ENCODE measurements around the gene SALL3. TPM values are rescaled to one million over a fixed set of nuclear protein-coding genes. Genes with fewer than 3 reads are reported as not detected.
"Not testable (repeated sequence)": the region's sequence is repeated elsewhere in the genome, so short reads cannot be mapped to it uniquely, and the experiment has no call there.

The SALL3 gene
- total RNA-seq, 1 experiment from 2014 or later, result not detected

DNA sequence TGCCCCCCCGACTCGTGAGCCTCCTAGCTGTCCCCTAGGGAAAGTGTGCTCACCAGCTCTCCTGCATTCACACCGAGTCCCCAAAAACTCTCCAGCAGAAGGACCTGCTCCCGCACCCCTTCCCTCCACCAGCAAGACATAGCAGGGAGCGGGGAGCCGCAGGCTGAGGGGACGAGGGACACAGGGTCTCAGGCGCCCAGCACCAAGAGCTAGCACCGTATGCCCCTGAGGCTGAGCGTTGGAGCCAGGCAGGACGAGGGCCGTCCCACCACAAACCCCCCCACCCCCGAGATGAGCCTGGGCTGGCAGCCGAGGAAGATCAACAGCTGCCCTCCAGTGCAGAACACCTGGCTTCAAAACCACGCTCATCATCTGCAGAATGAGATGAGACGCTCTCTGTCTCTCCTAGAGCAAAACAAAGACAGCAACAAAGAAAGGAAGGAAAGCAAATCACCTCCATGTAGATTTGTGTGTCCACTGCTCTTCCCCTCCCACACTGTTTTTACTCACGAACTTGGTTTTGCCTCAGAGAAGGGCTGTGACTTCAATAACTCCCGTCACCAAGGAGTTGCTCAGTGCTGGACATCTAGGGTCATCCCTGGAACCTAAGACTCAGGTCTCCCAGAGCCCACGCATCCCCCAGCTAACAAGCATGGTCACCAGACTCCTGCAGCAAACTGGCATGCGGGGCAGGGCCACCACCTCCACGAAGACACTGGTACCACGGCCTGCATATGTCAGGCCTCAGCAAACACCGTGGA, 39.7 kb upstream of the SALL3 start:
- H4K20me1 ChIP-seq (ENCODE audit: insufficient read depth, low read depth, low read length), result no peaks in the 10 kb centered on the region
- H3K27me3 ChIP-seq (ENCODE audit: low read length), result no peaks in the 10 kb centered on the region; the same call in 1 of the 2 replicates
- no peak overlapping the region for H3K9ac ChIP-seq (ENCODE audit: low read length)

DNA sequence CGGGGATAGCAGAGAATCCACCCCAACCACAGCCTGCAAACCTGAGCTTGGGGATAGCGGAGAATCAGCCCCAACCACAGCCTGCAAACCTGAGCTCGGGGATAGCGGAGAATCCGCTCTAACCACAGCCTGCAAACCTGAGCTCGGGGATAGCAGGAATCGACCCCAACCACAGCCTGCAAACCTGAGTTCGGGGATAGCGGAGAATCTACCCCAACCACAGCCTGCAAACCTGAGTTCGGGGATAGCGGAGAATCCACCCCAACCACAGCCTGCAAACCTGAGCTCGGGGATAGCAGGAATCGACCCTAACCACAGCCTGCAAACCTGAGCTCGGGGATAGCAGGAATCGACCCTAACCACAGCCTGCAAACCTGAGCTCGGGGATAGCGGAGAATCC, 37.4 kb upstream of the SALL3 start:
- H2AFZ ChIP-seq (ENCODE audit: low read length); H4K20me1 ChIP-seq (ENCODE audit: insufficient read depth, low read depth, low read length); H3K9ac ChIP-seq (ENCODE audit: low read length); H3K36me3 ChIP-seq (ENCODE audit: insufficient read depth, low read length); H3K9me2 ChIP-seq (replicated peaks; ENCODE audit: insufficient read depth, low read length); H3K27ac ChIP-seq (ENCODE audit: low read length); H3K27me3 ChIP-seq (ENCODE audit: low read length); H3K4me1 ChIP-seq (ENCODE audit: low read length); H3K4me2 ChIP-seq (ENCODE audit: low read depth, low read length, poor library complexity, severe bottlenecking); H3K4me3 ChIP-seq (ENCODE audit: low read length); DNase-seq; H3K9me3 ChIP-seq (ENCODE audit: low read length); H3K79me2 ChIP-seq (ENCODE audit: low read length): not testable (repeated sequence)

More for the DNA sequence above, 39.7 kb upstream of the SALL3 start:
- Histone ChIP-seq H3K4me2 (ENCODE audit: low read depth, low read length, poor library complexity, severe bottlenecking) (no peak overlapping the region), H3K36me3 (ENCODE audit: insufficient read depth, low read length) (no peaks in the 10 kb centered on the region), H3K79me2 (ENCODE audit: low read length) (no peaks in the 10 kb centered on the region), H3K27ac (ENCODE audit: low read length) (no peak overlapping the region), H3K9me3 (ENCODE audit: low read length) (no peaks in the 10 kb centered on the region), H2AFZ (ENCODE audit: low read length) (no peak overlapping the region), H3K4me3 (ENCODE audit: low read length) (no peak overlapping the region), H3K9me2 (replicated peaks; ENCODE audit: insufficient read depth, low read length) (no peaks in the 10 kb centered on the region), H3K4me1 (ENCODE audit: low read length) (no peaks in the 10 kb centered on the region)
- no peak for DNase-seq

DNA sequence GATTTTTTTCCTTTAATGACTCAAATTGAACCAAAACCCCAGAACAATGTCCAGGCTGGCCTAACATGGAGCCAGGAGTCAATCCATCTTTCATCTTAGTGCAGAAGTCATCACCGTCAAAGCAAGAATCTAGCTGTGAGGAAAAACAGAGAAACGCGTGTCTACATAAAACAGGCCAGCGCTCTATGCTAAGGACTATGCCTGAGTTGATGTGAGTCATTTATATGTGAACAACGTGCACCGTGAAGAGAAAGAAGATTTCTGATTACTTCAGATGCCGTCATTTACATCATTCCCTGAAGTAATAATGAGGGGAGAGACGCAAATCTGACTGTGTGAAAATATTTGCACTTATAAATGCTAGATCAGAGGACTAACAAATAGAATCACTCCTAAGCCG, 34.0 kb upstream of the SALL3 start:
- Histone ChIP-seq H3K27me3 (ENCODE audit: low read length) (no peaks in the 10 kb centered on the region), H3K9ac (ENCODE audit: low read length) (no peak overlapping the region), H3K4me2 (ENCODE audit: low read depth, low read length, poor library complexity, severe bottlenecking) (no peak overlapping the region), H3K4me3 (ENCODE audit: low read length) (no peak overlapping the region), H4K20me1 (ENCODE audit: insufficient read depth, low read depth, low read length) (no peaks in the 10 kb centered on the region), H3K27ac (ENCODE audit: low read length) (no peak overlapping the region), H3K9me2 (replicated peaks; ENCODE audit: insufficient read depth, low read length) (no peaks in the 10 kb centered on the region), H3K4me1 (ENCODE audit: low read length) (no peaks in the 10 kb centered on the region), H3K36me3 (ENCODE audit: insufficient read depth, low read length) (no peaks in the 10 kb centered on the region), H3K79me2 (ENCODE audit: low read length) (no peaks in the 10 kb centered on the region), H3K9me3 (ENCODE audit: low read length) (no peaks in the 10 kb centered on the region), H2AFZ (ENCODE audit: low read length) (no peak overlapping the region)
- DNase-seq, result no peak

DNA sequence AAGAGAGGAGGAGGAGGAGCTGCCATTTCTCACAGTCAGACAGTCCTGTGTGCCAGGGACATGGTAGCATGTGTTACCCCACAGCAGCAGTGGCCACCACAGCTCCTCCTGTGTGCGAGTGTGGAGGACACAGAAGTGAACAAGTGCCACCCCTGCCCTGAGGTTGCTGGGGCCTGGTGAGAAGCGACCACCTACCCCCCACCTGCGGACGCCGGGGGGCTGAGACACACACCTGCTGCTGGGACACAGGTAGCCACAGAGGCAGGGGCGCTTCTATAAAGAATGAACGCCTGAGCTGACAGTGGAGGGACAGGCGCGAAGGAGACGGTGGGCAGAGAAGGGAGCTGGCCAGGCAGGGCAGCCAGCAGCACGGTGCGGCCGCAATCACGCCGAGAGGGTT, 32.3 kb upstream of the SALL3 start:
- H3K27ac ChIP-seq (ENCODE audit: low read length), result no peak overlapping the region
- no peaks in the 10 kb centered on the region for H4K20me1 ChIP-seq (ENCODE audit: insufficient read depth, low read depth, low read length)
- H3K4me1 ChIP-seq (ENCODE audit: low read length), result no peaks in the 10 kb centered on the region
- H3K4me3 ChIP-seq (ENCODE audit: low read length), result no peak overlapping the region
- no peak overlapping the region for H3K4me2 ChIP-seq (ENCODE audit: low read depth, low read length, poor library complexity, severe bottlenecking)
- peaks cover 6% of the 10 kb centered on the region for H3K9me3 ChIP-seq (ENCODE audit: low read length)
- no peaks in the 10 kb centered on the region for H3K79me2 ChIP-seq (ENCODE audit: low read length)
- peaks cover 3% of the 10 kb centered on the region; the same call in 1 of the 2 replicates for H3K27me3 ChIP-seq (ENCODE audit: low read length)
- no peak for DNase-seq
- no peaks in the 10 kb centered on the region for H3K9me2 ChIP-seq (replicated peaks; ENCODE audit: insufficient read depth, low read length)
- H3K36me3 ChIP-seq (ENCODE audit: insufficient read depth, low read length), result no peaks in the 10 kb centered on the region
- no peak overlapping the region for H3K9ac ChIP-seq (ENCODE audit: low read length)
- no peak overlapping the region for H2AFZ ChIP-seq (ENCODE audit: low read length)

DNA sequence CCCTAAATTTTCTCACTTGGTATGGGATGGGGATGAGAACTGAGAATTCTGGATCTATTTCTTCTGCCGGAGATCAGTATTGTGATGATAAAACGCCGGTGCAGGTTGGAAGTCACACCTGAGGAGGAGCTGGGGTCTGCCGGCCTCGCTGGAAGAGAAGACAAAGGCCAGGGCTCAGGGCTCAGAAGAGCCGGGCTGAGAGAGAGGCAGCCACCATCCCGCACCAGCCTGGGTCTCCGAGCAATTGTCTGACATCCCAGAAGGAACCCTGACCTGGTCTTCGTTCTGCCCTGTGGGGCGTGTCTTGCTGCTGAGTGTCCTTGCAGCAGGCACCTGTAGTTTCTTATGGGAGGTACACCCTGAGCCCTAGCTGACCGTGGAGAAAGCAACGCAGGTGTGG, 31.4 kb upstream of the SALL3 start:
- Histone ChIP-seq H3K4me3 (ENCODE audit: low read length) (no peak overlapping the region), H3K9me2 (replicated peaks; ENCODE audit: insufficient read depth, low read length) (no peaks in the 10 kb centered on the region), H3K27ac (ENCODE audit: low read length) (no peak overlapping the region), H3K4me1 (ENCODE audit: low read length) (no peaks in the 10 kb centered on the region), H3K4me2 (ENCODE audit: low read depth, low read length, poor library complexity, severe bottlenecking) (no peak overlapping the region), H3K27me3 (ENCODE audit: low read length) (peaks cover 3% of the 10 kb centered on the region; the same call in 1 of the 2 replicates), H2AFZ (ENCODE audit: low read length) (no peak overlapping the region), H3K79me2 (ENCODE audit: low read length) (no peaks in the 10 kb centered on the region), H3K9me3 (ENCODE audit: low read length) (peaks cover 6% of the 10 kb centered on the region), H3K9ac (ENCODE audit: low read length) (no peak overlapping the region), H4K20me1 (ENCODE audit: insufficient read depth, low read depth, low read length) (no peaks in the 10 kb centered on the region), H3K36me3 (ENCODE audit: insufficient read depth, low read length) (no peaks in the 10 kb centered on the region)
- no peak for DNase-seq

DNA sequence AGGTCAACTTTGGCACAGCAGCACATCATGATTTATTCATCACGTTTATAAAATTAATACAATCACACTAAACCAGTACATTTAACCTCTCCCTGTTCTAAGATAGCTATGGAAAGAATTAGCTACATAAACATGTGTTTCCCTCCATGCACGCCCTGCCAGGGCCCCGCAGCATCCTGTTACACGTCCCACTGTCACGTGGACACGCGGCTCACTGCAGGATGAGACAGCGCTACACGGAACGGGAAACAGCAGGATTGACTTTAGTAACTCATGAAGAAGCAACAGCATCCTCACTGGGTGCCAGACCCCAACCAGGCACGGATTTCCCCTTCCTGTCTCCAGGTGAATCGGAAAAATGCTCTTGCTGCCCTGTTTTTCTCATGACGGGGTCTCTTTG, 30.9 kb upstream of the SALL3 start:
- no peaks in the 10 kb centered on the region for H4K20me1 ChIP-seq (ENCODE audit: insufficient read depth, low read depth, low read length)
- H3K9ac ChIP-seq (ENCODE audit: low read length), result no peak overlapping the region

DNA sequence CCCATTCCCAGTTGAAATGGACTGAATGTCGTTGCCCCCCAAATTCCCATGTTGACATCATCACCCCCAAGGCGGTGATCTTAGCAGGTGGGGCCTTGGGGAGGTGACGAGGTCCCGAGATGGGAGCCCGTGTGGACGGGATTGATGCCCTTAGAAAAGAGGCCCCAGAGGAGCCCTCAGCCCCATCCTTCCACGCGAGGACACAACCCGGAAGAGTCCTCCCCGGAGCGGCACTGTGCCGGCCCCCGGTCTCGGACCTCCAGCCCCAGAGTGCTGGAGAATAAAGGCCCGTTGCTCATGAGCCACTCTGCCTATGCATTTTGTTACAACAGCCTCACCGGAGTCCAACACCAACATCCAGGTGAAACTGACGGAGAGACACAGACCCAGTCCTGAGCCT, 30.4 kb upstream of the SALL3 start:
- H4K20me1 ChIP-seq (ENCODE audit: insufficient read depth, low read depth, low read length), result no peaks in the 10 kb centered on the region
- H3K27me3 ChIP-seq (ENCODE audit: low read length), result peaks cover 3% of the 10 kb centered on the region; the same call in 1 of the 2 replicates
- H3K4me1 ChIP-seq (ENCODE audit: low read length), result no peaks in the 10 kb centered on the region
- no peaks in the 10 kb centered on the region for H3K79me2 ChIP-seq (ENCODE audit: low read length)
- no peak overlapping the region for H3K4me2 ChIP-seq (ENCODE audit: low read depth, low read length, poor library complexity, severe bottlenecking)
- H3K4me3 ChIP-seq (ENCODE audit: low read length), result no peak overlapping the region
- no peak overlapping the region for H3K9ac ChIP-seq (ENCODE audit: low read length)
- DNase-seq, result no peak
- peaks cover 6% of the 10 kb centered on the region for H3K9me3 ChIP-seq (ENCODE audit: low read length)
- H3K36me3 ChIP-seq (ENCODE audit: insufficient read depth, low read length), result no peaks in the 10 kb centered on the region
- no peak overlapping the region for H2AFZ ChIP-seq (ENCODE audit: low read length)
- H3K27ac ChIP-seq (ENCODE audit: low read length), result no peak overlapping the region
- H3K9me2 ChIP-seq (replicated peaks; ENCODE audit: insufficient read depth, low read length), result no peaks in the 10 kb centered on the region

More for the DNA sequence above, 30.9 kb upstream of the SALL3 start:
- peaks cover 6% of the 10 kb centered on the region for H3K9me3 ChIP-seq (ENCODE audit: low read length)
- no peak overlapping the region for H3K4me2 ChIP-seq (ENCODE audit: low read depth, low read length, poor library complexity, severe bottlenecking)
- H3K4me3 ChIP-seq (ENCODE audit: low read length), result no peak overlapping the region
- no peak overlapping the region for H2AFZ ChIP-seq (ENCODE audit: low read length)
- no peaks in the 10 kb centered on the region for H3K4me1 ChIP-seq (ENCODE audit: low read length)
- no peaks in the 10 kb centered on the region for H3K79me2 ChIP-seq (ENCODE audit: low read length)
- H3K27me3 ChIP-seq (ENCODE audit: low read length), result peaks cover 3% of the 10 kb centered on the region; the same call in 1 of the 2 replicates
- H3K27ac ChIP-seq (ENCODE audit: low read length), result no peak overlapping the region
- H3K36me3 ChIP-seq (ENCODE audit: insufficient read depth, low read length), result no peaks in the 10 kb centered on the region
- no peaks in the 10 kb centered on the region for H3K9me2 ChIP-seq (replicated peaks; ENCODE audit: insufficient read depth, low read length)
- DNase-seq, result no peak

DNA sequence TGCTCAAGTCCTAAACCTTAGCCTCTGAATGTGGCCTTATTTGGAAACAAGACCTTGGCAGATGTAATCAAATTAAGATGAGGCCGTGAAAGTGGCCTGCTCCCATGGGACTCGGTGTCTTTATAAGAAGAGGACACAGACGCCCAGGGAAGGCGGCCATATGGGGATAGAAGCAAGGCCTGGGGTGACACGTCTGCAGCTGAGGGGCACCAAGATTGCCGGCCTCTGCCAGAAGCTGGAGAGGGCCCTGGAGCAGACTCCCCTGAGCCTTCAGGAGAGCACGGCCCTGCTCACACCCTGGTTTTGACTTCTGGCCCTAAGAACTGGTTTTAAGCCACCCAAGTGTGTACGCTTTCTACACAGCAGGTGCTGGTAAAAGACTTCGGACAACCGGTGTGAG, 29.2 kb upstream of the SALL3 start:
- Histone ChIP-seq H3K36me3 (ENCODE audit: insufficient read depth, low read length) (no peaks in the 10 kb centered on the region), H3K4me1 (ENCODE audit: low read length) (no peaks in the 10 kb centered on the region), H2AFZ (ENCODE audit: low read length) (no peak overlapping the region), H3K9ac (ENCODE audit: low read length) (no peak overlapping the region), H3K79me2 (ENCODE audit: low read length) (no peaks in the 10 kb centered on the region), H3K27me3 (ENCODE audit: low read length) (peaks cover 3% of the 10 kb centered on the region; the same call in 1 of the 2 replicates), H3K4me2 (ENCODE audit: low read depth, low read length, poor library complexity, severe bottlenecking) (no peak overlapping the region), H3K4me3 (ENCODE audit: low read length) (no peak overlapping the region), H4K20me1 (ENCODE audit: insufficient read depth, low read depth, low read length) (no peaks in the 10 kb centered on the region), H3K9me3 (ENCODE audit: low read length) (peaks cover 6% of the 10 kb centered on the region), H3K27ac (ENCODE audit: low read length) (no peak overlapping the region), H3K9me2 (replicated peaks; ENCODE audit: insufficient read depth, low read length) (no peaks in the 10 kb centered on the region)
- no peak for DNase-seq
